HG03064 (cell line): Measurements from ENCODE around the gene F13A1.

Experiments
- ATAC-seq: cut with Tn5 transposase; IDR thresholded peaks from one replicate; pipeline ENCODE4 v1.9.1; 2021; ENCODE audit warnings: low read depth; ENCODE audit not compliant: unreplicated experiment

F13A1 gene

DNA sequence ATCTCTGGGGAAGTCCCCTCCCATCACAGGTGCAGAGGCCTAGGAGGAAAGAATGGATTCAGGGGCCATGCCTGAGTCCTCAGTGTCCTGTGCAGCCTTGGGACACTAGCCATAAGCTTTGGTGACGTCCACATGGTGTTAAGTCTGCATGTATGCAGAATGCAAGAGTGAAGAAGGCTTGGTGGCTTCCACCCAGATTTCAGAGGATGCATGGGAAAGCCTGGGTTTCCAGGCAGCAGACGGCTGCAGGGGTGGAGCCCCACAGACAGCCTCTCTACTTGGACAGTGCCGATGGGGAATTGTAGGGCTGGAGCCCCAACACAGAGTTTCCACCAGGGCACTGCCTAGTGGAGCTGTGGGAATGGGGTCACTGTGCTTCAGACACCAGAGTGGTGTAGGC is 196.7 kb downstream of the F13A1 start:
- no peak for ATAC-seq

DNA sequence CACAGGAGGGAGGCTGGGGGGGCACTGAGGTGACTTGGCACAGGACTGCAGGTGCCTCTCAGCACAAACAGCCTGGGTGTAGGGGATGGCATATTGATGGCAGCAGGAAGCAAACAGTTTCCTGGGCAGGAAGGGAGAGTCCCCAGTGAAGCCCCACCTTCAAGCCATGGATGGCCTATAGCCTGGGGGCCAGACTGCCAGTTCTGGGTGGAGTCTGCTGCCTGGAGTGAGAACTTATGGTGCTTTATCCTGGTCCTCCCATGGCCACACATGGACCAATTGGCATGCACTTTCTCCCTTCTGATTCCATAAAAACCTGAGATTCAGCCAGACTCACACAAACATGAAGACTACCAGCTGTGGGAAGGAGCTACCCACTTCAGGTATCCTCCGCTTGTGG is 198.5 kb downstream of the F13A1 start:
- no peak for ATAC-seq

DNA sequence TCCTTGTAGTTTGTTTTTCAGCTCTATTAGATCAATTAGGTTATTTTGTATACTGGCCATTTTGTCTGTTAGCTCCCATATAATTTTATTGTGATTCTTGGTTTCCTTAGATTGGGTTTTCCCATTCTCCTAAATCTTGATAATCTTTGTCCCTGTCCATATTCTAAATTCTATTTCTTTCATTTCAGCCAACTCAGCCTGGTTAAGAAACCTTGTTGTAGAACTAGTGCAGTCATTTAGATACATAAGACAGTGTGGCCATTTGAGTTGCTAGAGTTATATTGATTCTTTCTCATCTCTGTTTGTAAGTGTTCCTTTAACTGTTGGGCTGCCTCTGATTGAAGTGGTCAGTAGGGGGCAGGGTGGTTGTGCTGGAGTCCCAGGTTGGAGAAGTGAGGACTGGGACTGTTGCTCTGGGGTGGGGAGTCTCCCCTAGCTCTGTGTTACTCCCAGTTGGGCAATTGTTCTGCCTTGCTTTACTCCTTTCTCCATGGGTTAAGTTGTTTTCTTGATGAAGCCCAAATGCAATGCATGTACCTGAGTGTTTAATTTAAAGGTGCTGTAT is 214.9 kb downstream of the F13A1 start:
- no peak for ATAC-seq
